ENCODE results near the gene GPSM3.
"Not testable (repeated sequence)": the region's sequence is repeated elsewhere in the genome, so short reads cannot be mapped to it uniquely, and the experiment has no call there.

GPSM3 gene

DNA sequence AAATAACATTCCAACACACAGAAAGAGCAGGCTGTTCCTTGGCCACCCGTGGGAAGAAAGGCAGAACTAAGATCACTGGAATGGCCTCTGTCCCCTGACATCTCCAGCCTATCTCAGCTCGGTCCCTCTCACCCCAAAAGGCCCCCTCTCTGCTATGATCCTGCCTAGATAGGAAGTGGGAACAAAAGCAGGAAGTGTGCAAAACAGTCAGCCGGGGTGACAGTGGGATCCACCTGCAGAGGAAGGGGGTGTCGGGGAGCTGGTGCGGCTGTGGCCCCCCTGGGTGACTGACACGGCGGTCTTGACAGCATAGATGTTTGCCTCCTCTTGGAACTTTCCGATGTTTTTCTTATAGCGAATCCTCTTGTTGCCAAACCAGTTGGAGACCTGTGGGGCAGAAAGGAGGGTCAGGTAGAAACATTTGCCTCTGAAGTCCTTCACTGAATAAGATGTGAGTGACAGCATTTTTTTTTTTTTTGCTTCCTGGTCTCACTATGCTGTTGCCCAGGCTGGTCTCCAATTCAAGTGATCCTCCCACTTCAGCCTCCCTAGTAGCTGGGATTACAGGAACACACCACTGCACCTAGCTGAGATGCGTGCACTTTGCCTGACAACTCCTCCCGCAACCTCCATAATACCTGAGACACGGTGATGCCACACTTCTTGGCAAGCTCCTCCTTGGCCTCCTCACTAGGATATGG lies 5.3 kb downstream of the GPSM3 start:
- no peak for DNase-seq (ENCODE audit: low spot score)

DNA sequence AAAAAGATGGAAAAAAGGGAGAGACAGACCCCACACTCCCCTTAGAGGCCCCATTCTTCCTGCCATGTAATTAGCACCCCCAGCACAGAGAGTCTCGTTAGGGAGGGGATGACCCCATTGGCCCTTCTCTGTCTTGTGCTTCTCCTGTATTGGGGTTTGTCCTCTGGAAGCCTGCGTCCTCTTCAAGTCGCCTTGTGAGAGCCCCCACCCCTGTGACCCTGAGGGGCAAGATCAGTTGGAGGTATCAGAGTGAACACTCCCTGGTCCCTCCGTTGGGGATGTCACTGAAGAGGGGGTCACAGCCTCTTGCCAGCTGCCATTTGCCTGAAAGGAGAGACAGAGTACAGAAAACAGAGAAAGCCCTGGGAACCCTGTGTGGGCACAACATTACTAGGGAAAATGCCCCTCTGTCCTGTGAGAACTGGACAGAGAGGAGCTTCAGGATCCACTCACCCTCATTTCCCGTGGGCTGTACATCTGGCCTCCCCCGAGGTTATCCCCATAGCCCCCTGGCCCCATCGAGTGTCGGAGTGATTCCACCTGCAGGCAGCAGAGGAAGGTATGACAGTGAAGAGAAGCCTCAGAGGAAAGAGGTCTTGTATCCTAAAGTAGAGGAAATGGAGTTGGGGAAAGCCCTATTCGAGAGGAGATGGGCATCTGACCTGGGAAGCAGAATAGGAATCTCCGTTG lies 6.1 kb downstream of the GPSM3 start:
- not testable (repeated sequence) for DNase-seq (ENCODE audit: low spot score)

DNA sequence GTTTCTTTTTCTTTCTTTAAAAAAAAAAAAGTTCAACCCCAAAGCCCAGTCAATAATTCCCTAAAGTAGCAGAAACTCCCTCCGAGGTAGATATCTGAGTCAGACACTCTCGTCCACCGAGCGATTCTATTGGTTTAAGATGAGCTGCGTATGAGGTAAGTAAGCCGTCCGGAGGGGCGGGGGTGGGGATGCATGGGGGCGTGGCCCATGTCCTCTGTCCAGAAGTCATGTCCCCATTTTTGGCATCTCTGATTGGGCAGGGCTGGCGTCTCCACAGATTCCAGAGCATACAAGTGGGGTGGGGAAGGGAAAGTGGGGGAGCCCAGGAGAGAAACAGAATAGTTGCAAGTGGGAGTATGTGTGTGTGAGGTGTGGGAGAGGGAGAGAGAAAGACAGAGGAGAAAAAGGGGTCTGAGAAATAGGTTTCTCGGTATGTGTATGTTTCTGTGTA lies 6.7 kb downstream of the GPSM3 start:
- peak; percentile 36 for DNase-seq (ENCODE audit: low spot score)

DNA sequence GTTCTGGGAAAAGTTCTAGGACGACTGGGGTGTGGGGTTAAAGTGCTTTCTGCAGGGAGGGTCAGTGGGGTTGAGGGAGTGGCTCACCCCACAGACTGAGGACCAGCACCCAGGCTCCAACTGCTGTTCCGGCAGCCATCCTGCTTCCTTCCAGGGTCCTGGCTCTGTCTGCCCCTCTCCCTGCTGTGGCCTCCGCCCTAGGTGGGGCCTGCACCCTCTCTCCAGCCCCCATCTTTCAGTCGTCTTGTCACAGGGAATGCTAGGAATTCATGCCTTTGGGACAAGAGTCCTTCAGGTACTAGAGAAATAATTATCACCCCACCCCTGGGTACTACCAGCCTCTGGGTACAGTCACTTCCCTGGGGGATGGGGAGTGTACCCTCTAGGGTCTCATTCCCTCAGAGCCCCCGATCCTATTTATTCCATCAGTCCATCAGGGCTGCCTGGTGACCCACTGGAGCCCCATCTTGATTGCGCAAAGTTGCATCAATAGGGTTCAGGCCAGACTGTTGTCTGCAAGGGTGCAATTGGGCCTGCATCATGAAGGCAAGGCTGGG lies 8.3 kb downstream of the GPSM3 start, which contains the start of gene AGER:
AGER (minus strand) TSS at position 170 of the 557 bp plus-strand sequence; CDS start at position 139, 31 bp downstream.
- no peak for DNase-seq (ENCODE audit: low spot score)

DNA sequence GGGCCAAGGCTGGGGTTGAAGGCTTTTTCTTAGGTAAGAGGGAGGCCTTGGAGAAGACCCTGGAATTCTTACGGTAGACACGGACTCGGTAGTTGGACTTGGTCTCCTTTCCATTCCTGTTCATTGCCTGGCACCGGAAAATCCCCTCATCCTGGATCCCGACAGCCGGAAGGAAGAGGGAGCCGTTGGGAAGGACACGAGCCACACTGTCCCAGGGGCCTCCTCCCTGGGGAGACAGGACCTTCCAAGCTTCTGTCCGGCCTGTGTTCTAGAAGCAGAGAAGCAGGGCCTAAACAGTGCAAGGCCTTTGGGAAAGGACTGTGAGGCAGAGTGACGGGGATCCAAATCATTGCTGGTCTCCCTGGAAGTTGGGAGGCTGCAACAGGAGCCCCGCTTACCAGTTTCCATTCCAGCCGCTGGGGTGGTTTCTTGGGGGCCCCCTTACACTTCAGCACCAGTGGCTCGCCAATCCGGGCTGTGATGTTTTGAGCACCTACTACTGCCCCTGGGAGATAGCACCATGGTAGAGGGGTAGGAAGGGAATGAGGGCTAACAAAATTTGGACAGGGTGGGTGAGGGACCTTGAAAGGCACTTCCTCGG lies 8.9 kb downstream of the GPSM3 start:
- DNase-seq (ENCODE audit: low spot score) = no peak

DNA sequence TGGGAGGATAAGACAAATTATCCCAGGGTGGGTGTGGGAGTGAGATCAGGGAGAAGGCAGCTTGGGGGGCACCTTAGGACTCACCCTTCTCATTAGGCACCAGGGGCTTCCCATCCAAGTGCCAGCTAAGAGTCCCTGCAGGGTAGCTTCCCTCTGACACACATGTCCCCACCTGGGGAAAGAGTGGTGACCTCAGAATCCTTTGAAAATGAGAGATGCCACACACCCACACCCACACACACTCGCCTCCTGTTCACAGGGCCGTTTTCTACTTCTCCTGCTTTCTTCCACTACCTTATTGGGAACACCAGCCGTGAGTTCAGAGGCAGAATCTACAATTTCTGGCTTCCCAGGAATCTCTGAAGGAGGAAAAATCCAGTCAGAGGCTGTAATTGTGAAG lies 9.4 kb downstream of the GPSM3 start:
- DNase-seq (ENCODE audit: low spot score) = no peak

DNA sequence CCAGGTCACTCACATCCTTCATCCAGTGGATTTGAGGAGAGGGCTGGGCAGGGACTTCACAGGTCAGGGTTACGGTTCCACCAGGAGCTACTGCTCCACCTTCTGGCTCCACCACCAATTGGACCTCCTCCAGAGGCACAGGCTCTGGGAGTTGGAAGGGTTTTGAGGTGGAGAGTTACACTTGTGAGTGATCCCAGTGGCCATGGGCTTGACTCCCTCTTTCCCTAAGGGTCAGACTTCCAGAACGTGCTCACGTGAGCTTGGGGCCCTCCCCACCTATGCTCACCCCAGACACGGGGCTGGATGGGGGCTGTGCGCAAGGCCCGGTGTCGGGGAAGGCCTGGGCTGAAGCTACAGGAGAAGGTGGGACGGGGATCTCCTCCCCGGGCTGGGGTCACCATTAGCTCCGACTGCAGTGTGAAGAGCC lies 9.9 kb downstream of the GPSM3 start:
- no peak for DNase-seq (ENCODE audit: low spot score)

DNA sequence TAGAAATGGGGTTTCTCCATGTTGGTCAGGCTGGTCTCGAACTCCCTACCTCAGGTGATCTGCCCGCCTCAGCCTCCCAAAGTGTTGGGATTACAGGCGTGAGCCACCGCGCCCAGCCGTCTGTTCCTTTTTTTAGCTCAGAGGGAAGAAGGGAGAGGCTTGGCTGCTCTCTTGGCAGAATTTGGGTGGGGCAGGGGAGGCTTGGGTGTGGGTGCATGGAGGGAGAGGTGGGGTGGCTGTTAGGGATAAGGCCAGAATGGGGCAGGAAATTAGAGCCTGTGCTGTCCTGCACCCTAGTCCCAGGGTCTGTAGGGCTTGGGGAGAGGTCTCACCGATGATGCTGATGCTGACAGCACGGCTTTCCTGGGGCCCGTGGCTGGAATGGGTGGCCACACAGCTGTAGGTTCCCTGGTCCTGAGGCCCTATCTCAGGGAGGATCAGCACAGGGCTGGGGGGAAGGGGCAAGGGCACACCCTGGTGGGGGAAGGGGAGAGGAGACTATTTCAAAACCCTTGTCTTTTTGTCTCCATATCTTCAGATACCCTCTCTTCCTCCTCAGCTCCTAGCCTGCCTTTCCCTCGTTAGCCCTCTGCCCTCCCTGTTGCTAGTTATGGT lies 10.4 kb downstream of the GPSM3 start:
- DNase-seq (ENCODE audit: low spot score) = no peak

DNA sequence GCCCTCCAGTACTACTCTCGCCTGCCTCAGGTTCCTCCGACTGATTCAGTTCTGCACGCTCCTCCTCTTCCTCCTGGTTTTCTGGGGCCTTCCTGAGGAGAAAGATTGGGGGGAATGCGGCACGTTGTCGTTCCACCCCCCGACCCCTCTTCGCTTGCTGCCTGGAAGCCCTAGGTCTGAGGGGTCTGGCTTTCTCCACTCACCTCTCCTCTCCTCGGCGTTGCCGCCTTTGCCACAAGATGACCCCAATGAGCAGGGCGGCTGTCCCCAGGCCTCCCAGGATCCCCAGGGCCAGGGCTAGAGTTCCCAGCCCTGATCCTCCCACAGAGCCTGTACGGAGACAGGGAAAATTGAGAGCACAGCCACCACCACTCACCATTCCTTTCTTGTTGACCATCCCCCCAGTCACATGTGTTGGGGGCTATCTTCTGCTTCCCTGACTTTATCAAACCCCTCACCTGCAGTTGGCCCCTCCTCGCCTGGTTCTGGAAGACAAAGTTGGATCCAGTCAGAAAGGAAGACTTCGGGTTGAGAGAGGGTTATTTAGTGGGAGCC lies 11.2 kb downstream of the GPSM3 start:
- DNase-seq (ENCODE audit: low spot score) = no peak

DNA sequence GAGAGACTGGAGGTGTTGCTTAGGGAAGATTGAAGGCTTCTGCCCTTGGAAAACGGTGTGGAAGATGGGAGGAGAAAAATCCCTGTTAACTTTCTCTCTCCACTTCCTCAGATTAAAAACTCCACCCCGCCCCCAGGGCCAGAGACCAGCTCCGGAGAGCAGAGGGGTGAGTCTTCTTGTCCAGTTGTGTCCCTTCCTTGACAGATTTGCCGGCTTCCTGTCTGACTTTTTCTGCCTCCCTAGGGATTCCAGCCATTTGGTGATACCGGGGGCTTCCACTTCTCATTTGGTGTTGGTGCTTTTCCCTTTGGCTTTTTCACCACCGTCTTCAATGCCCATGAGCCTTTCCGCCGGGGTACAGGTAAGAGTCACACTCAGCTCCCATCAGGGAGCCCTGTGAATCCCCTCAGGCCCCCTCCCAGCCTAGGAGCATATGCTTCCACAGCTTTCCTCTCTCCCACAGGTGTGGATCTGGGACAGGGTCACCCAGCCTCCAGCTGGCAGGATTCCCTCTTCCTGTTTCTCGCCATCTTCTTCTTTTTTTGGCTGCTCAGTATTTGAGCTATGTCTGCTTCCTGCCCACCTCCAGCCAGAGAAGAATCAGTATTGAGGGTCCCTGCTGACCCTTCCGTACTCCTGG lies 12.6 kb downstream of the GPSM3 start:
- no peak for DNase-seq (ENCODE audit: low spot score)

DNA sequence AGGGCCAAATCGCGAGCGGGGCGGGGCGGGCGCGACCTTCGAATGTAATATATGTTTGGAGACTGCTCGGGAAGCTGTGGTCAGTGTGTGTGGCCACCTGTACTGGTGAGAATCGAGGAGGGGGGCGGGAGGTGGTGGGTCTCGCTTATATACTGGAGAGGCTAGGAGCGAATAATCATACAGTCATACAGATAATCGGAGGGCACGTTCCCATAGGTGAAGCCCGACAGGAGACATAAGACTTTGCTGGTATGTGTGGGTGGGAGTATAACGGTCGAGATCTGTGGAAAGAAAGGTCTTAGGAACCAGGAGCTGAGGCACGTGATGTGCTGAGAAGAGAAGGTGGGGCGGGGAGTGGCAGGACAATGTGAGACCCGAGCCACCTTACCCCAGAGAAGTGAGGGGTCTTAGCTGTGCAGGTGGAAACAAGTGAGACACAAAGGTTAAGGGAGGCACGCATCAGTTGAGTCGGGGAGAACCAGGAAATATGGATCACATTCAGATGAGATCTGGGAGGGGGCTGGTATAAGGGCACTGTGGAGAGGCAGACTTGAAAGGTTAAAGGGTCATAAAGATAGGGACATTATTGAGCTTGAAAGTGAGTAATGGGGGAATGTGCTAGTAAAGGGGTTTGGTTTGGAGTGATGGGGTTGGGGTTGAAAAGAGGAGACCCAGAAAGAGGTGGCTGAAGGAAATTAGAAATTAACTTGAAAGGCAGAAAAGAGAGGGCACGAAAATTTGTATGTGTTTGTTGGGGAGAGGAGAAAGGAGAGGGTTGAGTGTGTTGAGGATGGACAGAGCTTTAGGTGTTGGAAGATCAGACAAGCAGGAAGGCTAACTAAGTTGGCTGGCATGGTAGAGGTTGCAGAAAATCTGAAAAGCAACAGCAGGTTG lies 13.6 kb downstream of the GPSM3 start:
- peak; percentile 11 for DNase-seq (ENCODE audit: low spot score)

DNA sequence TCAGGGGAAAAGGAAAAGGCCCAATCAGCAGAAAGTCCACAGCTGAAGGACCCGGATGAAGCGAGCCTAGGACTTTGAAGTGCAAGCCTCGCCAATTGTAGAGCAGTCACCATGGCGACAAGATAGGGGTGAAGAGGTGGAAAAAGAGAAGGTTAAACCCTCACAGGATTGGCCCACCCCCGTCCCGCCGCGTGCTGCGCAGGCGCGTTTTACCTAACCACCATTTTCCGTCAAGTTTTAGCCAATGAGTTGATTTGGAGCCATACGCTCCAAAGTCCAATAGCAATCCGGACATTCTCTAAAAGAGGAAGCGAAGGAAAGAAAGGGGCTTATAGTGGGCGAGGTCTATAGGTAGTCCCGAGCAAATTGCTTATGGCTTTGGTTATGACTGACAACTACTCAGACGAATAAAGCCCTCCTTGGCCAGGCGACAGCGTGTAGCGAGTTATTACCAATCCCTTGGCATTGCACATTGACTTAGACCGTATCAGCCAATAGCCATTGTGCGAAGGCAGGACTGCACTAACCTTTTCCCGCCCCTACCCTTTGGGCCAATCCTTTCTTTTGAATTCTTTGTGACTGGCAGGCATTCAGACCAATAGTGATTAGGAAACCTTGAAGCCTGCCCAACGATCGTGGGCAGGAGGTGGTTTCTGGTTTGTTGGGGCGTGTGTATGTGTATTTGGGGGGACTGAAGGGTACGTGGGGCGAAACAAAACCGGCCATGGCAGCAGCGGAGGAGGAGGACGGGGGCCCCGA lies 14.5 kb downstream of the GPSM3 start, which contains the start of gene RNF5:
RNF5 (plus strand) TSS at position 618 of the 759 bp plus-strand sequence; CDS start at position 725, 107 bp downstream.
- DNase-seq (ENCODE audit: low spot score) = peak; percentile 99

DNA sequence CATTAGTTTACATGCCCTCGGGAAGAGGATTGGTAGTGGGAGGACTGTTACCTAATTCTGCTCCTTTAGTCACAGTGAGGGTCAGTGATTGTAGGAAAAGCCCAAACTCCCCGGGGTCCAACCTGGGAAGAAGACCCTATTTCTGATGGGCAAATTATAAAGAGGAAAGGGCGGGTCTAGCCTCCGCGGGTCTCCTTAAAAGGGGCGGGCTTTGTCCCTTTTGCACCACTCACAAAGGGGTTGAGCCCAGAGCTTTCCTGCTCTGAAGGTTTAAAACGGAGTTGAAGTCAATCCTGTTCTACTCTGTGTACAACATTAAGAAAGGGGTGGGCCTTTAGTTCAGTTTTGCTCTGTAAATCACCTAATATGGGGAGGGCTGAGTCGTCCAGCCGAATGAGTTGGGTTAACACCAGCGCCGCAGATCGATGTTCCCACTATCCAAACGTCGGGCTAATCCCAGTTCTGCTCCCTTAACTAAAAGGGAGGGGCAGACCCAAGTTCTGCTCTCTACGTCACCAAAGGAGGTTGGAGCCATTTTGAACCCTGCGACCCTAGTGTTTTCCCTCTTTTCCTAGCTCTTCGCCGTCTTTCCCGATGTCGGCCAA lies 15.2 kb downstream of the GPSM3 start:
- no peak for DNase-seq (ENCODE audit: low spot score)

DNA sequence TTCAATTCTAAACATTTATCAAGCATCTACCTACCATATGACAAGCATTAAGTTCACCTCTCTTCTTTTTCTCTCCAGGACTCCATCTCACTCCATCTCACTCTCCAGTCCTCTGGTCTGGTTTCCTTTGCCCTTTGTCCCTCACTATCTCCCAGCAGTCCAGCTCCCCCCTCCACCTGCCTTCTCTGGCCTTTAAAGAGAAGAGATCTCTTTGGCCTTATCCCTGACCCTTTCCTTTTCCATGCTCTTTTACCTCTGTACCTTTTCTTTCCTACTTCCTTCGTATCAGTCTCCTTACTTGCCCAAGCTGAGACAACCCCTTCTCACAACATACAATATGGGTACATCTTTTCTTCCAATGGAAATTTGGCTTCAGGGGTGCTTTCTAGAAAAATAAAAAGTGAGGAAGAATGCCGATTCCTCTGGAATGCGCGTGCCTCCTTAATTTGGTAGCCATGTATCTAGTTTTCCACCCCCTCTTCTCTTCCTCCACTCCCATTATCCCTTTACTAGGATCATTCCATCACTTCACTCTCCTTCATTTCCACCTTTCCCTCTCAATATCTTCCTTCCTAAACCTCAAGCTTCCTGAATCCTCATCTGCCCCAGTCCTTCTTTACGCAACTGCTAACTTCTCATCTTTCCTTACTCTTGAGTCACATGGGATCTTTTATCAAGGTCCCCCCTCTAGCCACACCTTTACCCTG lies 15.8 kb downstream of the GPSM3 start:
- DNase-seq (ENCODE audit: low spot score) = peak; percentile 48

DNA sequence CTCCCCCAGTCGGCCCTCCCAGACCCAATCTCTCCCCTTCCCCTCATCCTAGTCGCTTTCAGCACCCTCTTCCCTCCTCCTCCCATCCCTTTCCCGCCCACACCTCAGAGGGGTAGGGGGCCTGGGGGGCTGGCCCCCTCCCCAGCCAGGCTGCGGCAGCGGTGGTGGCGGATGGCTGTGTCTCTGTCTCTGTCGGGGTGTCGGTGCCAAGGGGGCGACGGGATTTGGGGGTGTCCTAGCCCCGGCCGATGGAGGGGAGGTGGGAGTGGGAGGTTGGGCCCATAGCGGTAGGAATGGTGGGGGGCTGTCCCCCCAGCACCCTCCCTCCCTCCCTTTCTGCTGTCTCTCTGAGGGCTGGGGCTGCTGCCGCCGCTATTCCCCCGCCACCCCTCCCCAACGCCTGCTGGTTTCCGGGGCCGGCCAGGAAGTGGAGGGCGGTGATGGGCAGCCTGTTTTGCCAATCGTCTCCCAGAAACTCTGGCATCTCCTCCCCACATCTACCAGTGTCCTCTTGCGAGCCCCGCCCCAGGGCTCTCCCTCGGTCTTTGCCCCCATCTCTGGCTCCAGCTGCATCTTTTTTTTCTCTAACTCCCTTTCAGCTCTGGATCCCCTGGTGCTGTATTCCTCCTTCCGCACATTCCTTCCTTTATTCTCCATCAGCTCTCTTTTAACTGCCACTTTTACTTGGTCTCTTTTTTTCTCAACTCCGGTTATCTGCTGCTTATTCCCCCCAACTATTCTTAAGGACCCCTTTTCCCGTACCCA lies 16.6 kb downstream of the GPSM3 start, which contains the start of gene AGPAT1:
AGPAT1 (minus strand) TSS at position 374 of the 765 bp plus-strand sequence. CDS start 4,588 bp downstream, outside the sequence.
- DNase-seq (ENCODE audit: low spot score) = peak; percentile 89

DNA sequence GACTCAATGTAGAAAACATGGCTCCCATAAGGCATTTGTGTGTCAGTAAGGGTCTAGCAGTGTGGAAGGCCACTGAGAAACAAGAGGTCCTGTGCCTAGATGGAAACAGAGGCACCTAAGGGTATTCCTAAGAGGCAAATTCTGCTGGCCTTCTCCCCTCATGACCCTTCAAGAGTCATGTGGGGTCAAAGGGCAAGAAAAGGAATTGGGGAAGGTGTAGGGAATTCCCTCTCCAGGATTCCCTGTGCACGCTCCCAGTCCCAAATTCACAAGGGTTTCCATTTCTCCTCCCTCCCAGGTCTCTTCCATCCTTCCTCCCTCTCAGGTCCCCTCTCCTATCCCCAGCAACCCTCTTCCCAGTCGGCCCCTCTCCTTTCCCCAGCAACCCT lies 17.1 kb downstream of the GPSM3 start:
- no peak for DNase-seq (ENCODE audit: low spot score)

DNA sequence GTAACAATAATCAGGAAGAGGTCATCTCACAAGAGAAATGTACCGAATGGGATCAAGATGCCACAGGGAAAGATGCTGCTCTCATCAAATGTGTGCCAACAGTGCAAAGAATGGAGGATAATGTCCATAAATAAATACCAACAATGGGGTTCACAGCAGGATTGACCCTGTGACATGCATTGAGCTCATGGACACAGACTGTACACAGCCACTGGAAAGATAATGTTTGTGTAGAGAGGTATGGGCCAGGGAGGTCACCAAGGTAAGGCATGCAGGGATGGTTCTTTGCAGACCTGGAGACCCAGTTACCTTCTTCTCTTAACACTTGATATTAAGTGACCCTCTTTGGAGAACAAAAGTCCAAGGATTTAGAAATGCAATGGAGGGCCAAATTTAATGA lies 18.0 kb downstream of the GPSM3 start:
- DNase-seq (ENCODE audit: low spot score) = no peak
